HG02588 (cell line): ENCODE measurements around the gene CHD5.

Experiments
- ATAC-seq: cut with Tn5 transposase; IDR thresholded peaks from one replicate; pipeline ENCODE4 v1.9.1; 2021; ENCODE audit warnings: mild to moderate bottlenecking, moderate library complexity; ENCODE audit not compliant: unreplicated experiment

The CHD5 gene

DNA sequence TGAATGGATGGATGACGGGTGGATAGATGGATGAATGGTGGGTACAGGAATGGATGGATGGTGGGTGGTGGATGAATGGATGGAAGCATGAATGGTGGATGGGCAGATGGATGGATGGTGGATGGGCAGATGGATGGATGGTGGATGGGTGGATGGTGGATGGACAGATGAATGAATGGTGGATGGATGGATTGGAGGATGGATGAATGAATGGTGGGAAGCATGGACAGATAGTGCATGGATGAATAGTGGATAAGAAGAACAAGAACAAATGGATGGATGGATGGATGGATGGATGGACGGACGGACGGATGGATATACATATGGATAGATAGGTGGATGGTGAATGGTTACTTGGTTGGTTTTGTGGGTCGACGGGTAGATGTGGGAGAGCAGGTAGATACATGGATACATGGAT is 4.7 kb downstream of the CHD5 start:
- ATAC-seq, result no peak

DNA sequence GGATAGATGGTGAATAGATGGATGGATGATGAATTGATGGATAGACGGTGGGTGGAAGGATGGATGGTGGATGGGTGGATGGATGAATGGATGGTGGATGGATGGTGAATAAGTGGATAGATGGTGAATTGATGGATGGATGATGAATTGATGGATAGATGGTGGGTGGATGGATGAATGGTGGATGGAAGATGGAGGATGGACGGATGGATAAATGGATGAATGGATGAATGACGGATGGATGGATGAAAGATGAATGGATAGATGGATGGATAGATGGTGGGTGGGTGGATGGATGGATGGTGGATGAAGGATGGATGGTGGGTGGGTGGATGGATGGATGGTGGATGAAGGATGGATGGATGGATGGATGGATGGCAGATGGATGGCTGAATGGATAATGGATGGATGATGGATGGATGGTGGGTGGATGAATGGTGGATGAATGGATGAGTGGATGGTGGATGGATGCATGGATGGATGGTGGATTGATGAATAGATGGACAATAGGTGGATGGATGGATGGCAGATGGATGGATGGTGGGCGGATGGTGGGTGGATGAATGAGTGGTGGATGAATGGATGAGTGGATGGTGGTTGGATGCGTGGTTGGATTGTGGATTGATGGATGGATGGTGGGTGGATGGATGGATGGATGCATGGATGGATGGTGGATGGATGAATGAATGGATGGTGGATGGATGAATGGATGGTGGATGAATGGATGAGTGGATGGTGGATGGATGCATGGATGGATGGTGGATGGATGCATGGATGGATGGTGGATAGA is 5.3 kb downstream of the CHD5 start:
- ATAC-seq, result no peak

DNA sequence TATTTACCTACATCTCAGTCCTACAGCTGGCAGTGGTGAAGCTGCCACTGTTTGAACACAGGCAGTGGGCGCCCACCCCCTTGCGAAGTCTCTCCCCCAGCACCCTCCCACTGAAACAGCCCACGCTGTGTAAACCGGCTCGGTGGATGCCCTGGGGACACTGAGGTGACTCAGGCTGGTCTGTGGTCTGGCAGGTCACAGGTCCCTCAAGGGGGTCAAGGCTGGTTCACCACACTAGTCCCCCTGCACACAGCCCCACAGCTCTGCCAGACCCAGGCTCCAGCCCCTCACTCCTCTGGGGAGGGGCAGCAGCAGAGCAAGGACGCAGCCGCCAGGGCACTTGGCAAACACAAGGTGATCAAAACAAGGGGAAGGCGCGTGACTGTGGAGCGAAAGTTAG is 7.6 kb downstream of the CHD5 start:
- ATAC-seq, result no peak

DNA sequence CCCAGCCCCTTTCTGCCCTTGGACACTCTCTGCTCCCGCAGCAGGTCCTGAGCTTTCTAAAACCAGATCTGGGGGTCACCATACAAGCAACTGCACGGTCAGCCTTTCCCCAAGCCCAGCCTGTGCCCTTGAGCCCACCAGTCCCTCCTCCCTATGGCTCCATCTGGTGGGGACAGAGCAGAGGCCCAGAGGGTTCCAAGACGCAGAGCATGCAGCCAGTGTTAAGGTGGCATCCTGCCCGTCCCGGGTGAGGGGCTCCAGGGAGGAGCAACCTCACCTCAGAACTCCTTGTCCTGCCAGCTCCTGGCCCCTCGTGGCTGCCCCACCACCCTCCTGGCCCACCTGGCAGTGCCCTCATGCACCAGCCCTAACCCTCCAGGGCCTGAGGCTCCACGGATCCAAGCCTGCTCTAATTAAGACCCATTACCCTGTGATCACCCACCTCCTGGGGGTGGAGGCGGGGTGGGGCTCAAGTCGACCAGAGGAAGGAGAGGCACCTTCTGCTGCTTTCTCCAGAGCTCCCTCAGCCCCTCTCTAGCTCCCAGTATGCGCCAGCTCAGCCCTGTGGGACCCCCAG is 8.5 kb downstream of the CHD5 start:
- no peak for ATAC-seq

DNA sequence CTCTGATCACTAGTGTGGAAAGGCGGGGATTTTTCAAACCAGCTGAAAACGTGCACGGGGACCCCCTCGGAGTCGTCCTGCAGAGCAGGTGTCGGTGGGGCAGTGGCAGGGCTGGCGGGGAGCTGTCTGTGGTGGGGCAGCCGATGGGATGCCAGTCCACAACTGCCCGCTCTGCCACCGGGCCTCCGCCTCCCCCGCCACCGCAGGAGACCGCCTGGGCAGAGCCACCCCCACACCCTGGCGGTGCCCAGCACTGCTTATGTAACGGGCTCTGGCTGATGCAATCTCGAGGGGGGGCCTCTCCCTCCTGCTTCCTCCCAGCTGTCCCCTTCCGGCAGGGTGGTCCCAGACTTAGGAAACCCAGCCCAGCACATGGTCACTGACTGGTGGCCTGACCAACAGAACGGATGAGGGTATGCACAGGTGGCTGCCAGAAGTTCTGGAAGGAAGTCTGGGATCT is 9.3 kb downstream of the CHD5 start:
- no peak for ATAC-seq

DNA sequence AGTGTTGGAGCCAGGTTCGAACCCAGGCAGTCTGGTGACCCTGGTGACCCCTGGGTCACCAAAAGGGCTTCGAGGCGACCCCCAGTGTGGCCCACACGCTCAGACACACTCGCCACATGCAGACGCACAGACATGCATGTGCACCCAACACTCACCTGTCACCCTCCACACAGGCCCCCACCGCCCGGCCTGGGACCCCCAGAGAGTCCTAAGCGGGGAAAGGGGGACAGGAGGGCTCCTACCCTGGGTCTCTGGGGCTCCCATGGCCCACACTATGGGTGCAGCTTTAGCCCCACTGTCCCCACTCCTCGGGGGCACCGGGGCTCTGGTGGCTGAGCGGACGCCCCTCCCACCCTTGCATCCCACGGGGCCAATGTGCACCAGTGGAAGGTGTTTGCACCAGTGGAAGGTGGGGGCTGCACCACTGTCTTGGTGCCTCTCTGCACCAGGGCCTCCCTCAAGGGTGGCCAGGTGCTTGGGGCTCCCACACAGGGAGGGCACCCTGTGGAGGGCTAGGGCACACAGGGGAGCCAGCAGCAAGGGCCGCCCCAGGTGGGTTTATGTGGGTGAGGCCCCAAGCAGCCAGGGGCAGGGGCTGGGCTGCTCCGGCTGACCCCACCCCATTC is 9.9 kb downstream of the CHD5 start:
- ATAC-seq, result no peak

DNA sequence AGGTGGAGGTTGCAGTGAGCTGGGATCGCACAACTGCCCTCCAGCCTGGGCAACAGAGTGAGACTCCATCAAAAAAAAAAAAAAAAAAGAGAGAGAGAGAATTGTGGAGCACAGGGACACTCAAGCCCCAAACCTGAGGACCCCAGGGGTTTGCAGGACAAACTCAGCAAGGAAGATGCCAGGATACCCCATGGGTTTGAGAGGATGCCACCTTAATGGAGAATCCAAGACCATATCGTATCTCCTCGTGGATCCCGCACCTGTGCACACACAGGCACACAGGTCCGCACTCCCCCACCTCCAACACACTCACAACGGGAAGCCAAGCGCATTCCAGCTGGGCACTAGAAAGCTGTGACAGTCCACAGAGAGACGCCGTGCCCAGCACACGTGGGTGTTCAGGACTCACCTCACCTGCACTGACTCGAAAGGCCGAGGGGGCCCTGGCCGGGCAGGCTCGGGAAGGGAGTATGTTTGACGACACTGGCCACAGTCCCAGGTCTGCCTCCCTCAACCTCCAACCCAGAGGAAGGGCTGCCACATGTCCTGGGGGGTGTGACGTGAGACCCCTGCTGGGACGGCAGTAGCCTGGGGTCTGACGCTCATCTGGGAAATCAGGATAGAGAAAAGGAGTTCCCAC is 11.1 kb downstream of the CHD5 start:
- ATAC-seq, result no peak

DNA sequence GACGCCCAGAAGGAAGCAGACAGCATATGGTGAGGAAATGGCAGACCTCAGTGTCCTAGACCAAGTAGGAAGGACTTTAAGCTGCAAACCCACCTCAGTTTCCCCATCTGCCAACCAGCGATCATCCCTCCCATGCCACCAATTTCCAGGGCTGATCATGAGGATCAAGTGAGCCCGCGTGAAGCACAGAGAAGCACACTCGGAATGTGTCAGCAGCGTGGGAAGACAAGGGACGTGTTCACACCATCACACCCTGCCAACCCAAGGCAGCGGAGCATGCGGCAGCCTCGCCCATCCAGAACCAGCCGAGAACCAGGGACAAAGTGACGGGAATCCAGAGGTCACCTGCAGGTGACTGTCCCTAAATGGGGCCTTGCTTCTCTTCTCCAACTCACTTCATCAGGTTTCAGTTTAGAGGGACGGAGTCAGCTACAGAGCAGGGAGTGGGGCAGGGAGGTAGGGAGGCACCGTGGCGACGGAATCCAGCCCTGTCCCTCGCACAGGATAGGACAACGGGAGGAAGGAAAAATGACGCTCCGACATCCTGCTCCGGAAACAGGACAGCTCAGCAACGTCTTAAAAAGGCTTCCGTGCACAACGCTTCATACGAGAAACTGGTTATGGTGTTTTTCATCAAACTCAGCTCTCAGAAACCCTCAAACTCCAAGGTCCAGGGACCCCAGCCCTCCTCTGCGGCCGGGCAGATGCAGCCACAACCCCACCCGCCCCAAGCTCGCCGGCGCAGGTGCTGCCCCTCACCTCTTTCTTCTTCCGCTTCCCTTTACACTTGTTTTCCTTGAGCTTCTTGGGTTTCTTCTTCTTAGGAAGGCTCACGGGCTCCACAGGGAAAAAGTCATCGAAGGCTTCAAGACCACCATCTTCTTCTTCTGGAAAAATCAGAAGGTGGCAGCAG is 12.5 kb downstream of the CHD5 start:
- ATAC-seq, result no peak

DNA sequence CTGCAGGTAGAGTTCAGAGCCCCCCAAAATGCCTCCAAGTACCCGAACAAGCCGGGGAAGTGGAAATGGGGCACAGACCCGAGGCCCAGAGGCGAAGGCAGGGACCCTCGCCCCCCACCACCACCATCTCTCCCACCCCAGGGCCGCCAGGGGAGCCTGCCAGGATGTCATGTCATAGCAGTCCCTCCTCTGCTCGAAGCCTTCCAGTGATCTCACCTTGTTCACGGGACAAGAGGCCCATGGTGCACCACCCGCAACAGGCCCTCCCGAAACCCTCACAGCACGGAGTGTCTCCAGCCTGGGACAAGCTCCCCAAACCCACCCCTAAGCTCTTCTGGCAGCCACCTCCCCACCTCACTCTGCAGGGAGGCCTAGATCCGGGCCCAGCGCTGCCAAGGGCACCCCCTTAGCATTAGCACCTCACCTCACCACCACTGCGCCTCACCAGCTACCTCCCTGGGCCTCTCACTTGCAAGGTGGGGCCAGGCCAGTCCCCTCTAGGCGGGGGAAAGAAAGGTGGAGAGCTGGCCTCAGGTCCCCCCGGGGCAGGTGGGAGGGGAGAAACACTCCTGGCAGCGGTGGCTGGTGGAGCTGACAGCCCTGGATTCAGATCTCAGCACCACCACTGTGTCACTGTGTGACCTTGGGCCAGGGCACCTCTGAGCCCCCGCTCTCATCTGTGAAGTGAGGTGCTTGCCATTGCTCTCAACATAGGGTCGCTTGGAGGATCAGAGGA is 13.3 kb downstream of the CHD5 start:
- ATAC-seq, result no peak

DNA sequence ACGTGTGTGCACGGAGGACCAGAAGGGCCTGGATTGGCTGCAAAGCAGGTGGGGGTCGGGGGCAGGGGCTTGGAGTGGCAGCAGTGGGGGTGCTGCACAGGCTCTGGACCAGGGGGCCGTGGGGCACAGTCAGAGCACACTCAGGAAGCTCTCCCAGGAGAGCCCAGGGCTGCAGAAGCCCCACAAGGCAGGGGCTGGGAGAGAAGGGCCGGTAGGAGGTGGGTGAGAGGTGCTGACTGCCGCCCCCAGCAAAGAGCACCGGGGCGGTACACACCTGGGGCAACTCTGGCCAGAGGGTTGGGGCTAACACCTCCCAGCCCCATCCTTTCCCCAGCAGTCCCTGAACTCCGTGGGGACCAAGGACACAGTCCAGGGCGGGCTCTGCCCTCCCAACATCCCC is 13.9 kb downstream of the CHD5 start:
- ATAC-seq, result no peak

DNA sequence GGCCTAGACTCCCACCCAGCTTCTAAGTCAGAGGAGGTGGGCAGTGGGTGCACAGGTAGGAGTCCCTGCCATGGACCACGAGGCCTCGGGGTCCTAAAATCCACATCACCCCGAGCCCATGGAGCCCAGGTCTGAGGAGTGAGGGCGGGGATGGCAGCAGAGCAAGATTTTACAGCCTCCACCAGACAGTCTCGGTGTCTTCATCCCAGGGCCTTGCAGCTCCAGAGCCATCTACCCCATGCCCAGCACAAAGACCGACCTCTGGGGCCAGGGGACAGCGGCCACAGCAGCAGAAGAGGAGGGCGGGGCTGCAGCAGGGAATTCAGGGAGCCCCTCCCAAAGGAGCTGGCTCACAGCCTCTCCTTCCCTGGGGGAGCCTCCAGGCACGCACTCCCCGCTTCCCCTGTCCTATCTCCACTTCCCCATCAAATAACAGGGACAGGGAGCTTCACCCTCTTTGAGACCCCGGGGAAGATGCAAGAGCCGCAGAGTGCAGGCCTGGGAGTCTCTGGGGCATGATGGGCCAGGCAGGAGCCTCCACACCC is 14.6 kb downstream of the CHD5 start:
- no peak for ATAC-seq

DNA sequence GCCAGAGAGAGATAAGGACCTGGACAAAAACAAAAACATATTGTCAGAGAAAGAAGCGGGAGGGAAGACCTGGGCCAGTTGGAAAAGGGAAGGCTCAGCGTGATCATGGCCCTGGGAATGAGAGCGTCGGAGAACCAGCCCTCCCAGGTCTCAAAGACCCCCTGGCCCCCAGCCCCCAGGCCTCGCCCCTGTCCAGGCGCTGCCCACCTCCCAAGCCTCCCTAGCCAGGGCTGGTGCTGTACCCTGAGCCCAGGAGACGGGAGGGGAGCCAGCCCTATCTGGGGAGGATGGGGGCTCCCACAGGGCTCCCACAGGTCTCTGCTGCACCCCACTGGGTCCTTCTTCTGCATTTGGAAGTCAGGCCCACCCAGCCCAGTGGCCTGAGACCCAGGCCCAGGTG is 15.1 kb downstream of the CHD5 start:
- ATAC-seq, result no peak

DNA sequence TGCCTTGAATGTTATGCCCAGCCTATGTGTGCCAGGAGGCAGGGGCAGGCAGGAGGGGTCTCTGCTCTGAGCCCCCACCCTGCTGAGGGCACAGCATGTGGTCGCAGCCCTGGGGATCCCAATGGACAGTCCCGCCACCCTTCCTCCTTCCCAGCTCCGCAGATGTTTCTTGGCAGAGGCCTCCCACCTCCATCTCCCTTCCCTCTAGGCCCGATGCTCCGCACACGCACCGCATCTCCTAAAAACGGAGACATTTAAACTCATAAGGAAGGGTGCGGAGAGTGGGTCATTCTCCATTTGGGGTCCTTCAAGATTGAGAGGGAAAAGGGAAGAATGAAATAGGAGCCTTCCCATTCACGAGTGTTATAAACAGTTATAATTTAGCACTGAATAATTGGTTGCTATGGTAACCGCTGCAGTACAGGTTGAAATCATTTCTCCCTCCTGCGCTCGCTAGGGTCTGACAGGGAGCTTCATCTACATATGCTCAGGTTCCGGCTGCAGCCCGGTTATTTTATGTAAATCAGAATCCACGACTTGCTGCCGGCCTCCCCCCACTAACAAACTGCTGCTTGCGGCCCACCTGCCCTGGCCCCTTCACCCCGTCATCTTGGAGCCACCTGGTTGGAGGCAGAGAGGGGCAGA is 16.0 kb downstream of the CHD5 start:
- ATAC-seq, result no peak

DNA sequence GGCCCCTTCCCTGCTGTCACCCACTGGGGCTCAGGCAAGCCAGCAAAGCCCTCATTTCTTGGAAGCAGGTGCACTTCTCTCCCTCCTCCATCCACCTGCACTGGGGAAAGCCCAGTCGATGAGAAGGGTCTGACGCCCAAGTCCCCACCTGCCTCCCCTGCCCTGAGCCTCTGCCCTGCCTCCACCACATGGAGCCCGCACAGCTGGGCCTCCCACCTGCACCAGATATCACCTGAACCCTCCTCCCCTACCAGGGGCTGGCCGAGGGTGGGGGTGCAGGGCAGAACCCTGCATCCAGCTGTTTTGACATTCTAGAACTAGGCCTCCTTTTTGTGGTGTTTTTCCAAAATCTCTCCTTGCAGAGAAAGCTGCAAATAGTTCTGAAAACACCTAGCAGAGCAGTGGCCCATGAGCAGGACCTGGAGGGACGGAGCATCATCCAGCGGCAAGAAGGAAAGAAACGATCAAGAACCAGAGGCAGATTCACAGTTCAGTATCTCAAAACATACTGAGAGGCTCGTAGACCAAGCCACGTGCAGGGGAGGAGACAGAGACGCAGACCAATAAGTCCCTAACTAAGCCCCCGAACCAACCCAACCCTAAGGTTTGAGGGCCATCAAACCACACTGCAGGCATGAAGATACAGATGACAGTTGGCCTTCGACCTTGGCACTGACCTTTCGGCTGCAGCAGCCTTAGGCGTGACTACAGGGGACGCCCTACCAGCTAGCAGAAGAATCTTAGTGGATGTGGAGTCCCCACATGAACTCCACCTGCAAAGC is 16.7 kb downstream of the CHD5 start:
- ATAC-seq, result no peak

DNA sequence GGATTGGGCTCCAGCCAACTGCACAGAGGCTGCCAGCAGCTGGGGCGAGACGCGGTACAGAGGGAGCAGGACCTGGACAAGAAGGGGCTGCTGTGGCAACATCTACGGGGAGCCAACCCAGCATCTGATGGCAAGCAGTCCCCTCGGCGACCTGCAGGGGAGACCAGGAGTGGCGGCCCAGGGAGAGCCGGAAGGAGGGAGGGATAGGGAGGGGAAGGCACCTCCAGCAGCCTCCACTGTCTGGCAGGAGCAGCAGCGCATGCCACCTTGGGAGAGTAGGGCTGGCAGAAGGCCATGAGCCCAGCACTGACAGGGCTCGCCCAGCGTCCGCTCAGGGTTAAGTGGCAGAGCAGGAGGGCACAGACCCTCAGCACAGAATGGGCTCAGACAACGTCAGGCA is 17.3 kb downstream of the CHD5 start:
- ATAC-seq, result no peak

DNA sequence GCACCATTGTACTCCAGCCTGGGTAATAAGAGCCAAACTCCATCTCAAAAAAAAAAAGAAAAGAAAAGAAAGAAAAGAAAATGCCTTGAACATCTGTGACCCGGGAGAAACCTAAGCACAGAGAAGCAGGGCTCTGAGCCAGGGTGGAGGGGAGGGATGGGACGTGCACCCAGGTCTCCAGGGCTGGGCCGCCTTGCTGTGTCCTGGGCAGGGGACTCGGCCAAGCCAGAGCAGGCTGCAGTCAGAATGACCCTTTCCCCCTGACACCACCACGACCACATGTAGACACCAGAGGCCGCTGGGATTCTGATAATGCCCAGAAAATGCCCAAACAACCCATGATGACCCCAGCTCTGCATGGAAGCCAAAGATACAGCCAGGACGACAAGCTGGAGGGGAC is 17.8 kb downstream of the CHD5 start:
- ATAC-seq, result no peak

DNA sequence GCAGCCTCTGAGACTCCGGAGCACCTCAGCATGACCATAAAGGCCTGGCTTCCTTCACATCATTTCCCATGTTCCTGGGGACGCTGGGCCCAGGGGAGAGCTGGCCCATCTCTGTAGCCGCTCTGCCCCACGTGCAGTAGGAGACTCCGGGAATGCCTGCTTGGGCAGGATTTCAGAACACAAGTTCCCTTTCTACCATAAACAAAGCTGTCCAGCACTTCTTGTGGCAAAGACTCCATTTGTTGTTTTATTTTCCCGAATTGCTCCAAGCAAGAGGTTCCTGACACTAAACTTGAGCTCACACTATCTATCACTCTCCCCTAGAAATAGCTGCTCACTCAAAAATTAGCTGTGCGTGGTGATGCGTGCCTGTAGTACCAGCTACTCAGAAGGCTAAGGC is 21.9 kb downstream of the CHD5 start:
- no peak for ATAC-seq

DNA sequence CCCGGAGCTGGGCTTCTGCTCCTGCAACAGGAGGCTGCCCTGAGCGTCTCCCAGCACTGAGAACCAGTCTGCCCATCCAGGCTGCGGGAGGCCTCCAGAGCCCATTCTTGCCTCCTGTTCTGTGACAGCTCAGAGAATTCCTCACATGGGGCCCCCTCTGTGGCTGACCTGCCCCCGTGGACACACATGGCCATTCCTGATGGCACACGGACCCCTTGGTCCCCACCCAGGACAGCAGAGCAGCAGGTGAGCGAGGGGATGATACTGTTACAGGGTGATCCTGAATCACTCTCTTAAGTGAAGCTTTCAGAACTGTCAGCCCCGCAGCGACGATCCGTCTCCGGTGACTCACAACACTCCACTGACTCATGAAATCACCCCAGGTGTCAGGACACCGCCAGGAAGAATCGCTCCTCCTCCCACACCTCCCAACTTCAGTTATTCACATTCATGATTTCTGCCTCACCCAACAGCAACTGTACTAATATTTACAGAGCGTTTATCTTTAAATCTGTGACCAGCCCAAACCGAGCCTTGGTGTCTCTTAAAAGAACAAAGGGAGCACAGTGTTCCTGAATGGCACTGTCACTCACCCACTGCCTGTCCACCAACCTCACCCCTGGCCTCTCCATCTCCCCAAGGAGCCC is 22.5 kb downstream of the CHD5 start:
- ATAC-seq, result no peak
